Subcutaneous adipose tissue (tissue), 4 donors: Measurements from ENCODE around the gene CSTF2. TPM values are rescaled to one million over a fixed set of nuclear protein-coding genes. Genes with fewer than 3 reads are reported as not detected.

Source experiments
- total RNA-seq, 4 donors: library from RNA; depleted of rRNA; stranded (reverse); fragments of >200 nt; gene quantifications; one replicate each; pipeline ENCODE4 v1.1.0, GENCODE V29; 2016
- TF ChIP-seq, protein P1 (sequence below): fragments of 450-650 bp; IDR thresholded peaks from one replicate; pipeline ENCODE4 v1.5.1; 2016; ENCODE audit warnings: low read depth, mild to moderate bottlenecking, control low read depth, antibody characterized with exemption, moderate library complexity

The CSTF2 gene, protein sequence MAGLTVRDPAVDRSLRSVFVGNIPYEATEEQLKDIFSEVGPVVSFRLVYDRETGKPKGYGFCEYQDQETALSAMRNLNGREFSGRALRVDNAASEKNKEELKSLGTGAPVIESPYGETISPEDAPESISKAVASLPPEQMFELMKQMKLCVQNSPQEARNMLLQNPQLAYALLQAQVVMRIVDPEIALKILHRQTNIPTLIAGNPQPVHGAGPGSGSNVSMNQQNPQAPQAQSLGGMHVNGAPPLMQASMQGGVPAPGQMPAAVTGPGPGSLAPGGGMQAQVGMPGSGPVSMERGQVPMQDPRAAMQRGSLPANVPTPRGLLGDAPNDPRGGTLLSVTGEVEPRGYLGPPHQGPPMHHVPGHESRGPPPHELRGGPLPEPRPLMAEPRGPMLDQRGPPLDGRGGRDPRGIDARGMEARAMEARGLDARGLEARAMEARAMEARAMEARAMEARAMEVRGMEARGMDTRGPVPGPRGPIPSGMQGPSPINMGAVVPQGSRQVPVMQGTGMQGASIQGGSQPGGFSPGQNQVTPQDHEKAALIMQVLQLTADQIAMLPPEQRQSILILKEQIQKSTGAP
- 10 to 100 TPM in 1 of 4 donors, 1 to 10 TPM in 3; 6.5 to 12.2 (median 7.1) TPM for total RNA-seq

DNA sequence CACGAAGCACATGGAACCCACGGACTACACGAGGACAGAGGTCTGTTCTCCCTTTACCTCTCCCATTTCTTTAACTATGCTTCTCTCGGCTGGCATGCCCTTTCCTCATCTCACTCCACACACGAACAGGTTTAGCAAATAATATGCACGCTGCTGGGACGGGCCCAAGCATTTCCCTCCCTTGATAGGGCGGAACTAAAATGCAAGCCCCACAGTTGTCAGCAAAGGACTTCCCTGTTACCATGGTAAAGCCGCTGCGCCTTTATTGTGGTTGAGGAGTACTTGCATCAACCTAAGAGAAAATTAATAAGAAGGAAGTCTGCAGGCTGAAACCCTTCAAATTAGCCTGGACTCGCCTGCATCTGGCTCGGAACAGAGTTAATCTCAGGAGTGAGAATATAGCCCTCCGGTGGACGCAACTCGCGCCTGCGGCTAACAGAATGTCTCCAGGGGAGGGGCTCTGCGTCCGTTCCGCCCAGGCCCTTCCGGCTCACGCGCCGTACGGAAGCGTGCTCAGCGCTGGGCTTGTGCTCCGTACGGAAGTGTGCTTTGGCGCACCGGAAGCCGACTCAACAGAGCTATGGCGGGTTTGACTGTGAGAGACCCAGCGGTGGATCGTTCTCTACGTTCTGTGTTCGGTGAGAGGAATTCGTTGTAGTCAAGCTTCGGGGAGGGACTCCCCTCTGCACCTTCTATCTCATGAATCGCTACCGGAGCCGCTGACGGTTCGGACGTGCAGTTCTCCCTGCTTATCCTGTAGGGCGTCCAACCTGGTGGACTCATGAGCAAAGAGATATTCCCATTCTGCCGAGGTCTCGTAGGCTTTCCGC is at the start of gene CSTF2:
Gene CSTF2 (plus strand): TSS at position 555 of the 830 bp plus-strand sequence. CDS start 26 bp downstream, at position 581.
- TF ChIP-seq, protein P1, sequence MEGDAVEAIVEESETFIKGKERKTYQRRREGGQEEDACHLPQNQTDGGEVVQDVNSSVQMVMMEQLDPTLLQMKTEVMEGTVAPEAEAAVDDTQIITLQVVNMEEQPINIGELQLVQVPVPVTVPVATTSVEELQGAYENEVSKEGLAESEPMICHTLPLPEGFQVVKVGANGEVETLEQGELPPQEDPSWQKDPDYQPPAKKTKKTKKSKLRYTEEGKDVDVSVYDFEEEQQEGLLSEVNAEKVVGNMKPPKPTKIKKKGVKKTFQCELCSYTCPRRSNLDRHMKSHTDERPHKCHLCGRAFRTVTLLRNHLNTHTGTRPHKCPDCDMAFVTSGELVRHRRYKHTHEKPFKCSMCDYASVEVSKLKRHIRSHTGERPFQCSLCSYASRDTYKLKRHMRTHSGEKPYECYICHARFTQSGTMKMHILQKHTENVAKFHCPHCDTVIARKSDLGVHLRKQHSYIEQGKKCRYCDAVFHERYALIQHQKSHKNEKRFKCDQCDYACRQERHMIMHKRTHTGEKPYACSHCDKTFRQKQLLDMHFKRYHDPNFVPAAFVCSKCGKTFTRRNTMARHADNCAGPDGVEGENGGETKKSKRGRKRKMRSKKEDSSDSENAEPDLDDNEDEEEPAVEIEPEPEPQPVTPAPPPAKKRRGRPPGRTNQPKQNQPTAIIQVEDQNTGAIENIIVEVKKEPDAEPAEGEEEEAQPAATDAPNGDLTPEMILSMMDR: no peak

DNA sequence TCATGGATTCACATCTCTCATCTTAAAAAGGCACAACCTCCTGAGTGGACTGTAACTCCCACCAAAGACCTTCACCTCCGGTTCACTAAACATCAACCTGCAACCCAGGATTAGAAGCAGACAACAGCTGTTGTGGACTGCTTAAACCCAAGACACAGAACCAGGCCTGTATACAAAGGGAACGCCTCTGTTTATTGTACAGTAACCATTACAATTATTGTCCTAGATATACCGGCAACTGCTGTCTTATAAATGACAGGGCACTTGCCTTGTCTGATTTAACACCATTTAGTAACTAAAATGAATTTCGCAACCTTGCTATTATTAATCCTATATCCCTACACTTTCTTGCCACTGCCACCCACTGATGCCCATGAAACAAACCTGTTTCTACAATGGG is 22.8 kb upstream of the CSTF2 start:
- TF ChIP-seq, protein P1: no peak

DNA sequence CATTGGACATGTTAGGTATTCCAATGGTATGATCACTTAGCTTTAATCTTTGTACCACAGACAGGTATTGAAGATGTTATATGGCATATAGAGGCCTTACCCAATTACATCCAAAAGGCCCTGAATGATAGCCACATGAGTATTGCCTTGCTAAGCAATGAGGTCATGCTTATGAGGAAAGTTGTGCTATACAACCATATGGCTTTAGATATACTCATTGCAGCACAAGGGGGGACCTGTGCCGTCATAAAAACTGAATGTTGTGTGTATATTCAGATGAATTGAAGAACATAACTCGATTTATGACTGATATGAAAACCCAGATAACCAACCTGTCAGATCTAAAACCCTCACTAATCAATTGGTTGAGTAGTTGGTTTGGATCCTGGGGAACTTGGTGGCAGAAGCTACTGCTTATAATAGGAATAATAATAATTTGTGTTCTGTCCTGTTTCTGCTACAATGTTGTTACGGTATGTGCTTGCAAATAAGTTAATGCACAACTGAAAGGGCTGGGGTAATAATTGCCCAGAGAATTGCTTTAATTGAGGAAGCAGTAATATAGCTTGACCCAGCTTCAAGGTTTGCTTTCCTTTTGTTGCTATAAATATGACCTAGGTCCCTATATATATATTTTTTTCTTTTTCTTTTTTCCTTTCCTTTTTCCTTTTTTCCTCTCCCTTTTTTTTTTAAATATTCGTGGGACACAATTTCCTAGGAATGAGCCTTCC is 21.5 kb upstream of the CSTF2 start:
- TF ChIP-seq, protein P1: no peak

DNA sequence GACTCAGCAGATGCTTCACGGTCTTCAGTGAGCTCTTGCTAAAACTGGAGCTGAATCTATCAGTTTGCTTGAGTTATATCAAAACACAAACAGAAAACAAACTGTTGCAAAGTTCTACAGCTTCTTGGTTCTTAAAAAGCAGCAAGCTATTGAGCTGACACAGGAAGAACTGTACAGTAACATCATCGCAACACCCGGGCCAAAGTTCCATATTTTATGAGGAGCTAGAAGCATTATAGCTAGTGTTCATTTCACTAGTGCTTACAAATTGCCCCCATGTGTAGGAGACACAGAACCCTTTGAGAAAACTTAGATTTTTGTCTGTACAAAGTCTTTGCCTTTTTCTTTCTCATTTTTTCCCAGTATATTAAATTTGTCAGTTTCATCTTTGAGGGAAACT is 17.3 kb upstream of the CSTF2 start:
- TF ChIP-seq, protein P1: no peak

DNA sequence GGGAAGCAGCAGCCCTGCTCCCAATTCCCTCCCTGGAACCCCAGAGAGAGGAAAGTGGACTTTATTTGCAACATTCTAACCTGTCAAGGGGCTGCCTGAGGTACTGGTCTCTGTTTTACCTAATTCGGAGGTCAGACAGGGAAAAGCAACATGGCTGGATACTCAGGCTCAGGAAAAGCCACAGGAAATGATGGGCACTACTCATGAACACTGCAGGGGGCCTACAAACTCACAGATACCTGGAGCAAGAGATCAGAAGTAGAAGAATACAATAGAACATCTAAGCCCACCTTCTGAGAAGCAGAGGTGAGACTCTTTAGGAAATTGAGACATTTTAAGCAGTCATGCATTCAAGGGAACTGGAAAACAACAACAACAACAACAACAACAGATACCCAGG is 15.4 kb upstream of the CSTF2 start:
- TF ChIP-seq, protein P1: no peak

DNA sequence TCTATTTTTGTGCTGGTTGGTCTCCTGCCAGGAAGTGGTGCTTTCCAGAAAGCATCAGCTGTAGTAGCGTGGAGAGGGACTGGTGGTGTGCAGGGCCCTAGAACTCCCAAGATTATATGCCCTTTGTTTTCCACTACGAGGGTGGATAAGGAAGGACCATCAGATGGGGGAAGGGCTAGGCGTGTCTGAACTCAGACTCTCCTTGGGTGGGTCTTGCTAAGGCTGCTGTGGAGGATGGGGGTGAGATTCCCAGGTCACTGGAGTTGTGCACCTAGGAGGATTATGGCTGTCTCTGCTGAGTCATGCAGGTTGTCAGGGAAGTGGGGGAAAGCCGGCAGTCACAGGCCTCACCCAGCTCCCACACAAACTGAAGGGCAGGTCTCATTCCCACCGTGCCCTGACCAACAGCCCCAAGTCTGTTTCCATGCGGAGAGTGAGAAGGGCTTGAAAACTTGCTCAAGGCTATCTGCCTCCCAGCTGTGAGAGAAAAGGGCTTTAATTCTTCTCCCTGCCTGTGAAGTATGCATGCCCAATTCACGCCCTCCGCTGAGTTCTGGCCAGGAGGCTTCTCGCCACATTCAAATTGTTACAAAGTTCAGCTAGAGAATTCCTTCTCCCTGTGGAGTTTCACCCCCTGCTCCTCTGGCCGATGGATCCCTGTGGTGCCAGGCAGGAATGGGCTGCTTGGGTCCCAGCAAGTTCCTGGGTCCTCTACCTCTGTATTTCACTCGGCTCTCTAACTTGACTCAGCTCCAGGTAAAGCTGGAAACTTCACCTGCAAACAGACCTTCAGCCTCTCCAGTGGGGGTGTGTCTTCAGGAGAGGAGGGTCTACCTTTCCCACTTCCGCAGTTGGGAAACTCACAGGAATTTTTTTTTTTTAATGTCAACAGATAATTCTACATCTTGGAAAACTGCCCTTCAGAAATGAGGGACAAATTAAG is 7.7 kb upstream of the CSTF2 start:
- TF ChIP-seq, protein P1: no peak
